Smooth muscle cell of the brain vasculature (primary cell): ENCODE data around the gene BUD31.
A peak's percentile ranks its signal among the peaks of the same experiment; 100 is the strongest.
"Not testable (repeated sequence)": the region's sequence is repeated elsewhere in the genome, so short reads cannot be mapped to it uniquely, and the experiment has no call there.

ENCODE experiments used
- DNase-seq: peaks from one replicate; pipeline ENCODE4 v3.0.0-alpha.2; 2012; ENCODE audit warnings: low read depth, low spot score

Gene BUD31

GRCh38 chr7:99408379-99409191, at the start of gene BUD31, which contains the start of gene PDAP1:
TSS of gene BUD31 (plus strand) at chr7:99408969. CDS start at chr7:99411093, 2,124 bp downstream.
TSS of gene PDAP1 (minus strand) at chr7:99408597. CDS start at chr7:99408548, 49 bp downstream.
- DNase-seq: peak; percentile 90

DNA sequence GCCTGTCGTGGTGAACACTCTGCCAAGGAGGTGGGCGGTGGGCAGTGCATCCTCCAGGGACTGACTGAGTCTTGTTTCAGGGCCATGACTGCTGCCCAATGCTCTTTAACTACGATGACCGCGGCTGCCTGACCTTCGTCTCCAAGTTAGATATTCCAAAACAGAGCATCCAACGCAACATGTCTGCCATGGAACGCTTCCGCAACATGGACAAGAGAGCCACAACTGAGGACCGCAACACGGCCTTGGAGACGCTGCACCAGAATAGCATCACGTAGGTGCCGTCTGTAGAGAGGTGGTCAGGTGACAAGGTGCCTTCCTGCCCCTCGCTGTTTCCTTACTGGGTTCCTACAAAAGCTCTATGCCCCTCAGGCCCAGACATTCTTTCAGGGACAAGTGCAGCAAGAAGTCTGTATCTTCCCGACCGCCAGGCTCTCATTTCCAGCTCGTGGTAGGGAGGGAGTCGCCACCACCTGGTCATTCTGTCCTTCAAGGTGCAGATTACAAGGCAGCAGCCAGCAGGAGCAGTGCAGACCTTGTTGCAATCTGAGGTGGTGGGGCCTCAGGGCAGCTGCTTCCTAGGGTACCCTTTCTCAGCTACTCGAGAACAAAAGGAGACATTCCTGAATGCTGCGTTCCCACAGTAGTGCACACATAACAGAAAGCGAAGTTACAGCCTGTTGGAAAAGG, 49.2 kb upstream of the BUD31 start:
- no peak for DNase-seq

GRCh38 chr7:99362801-99363200, 46.0 kb upstream of the BUD31 start:
- DNase-seq: no peak

DNA sequence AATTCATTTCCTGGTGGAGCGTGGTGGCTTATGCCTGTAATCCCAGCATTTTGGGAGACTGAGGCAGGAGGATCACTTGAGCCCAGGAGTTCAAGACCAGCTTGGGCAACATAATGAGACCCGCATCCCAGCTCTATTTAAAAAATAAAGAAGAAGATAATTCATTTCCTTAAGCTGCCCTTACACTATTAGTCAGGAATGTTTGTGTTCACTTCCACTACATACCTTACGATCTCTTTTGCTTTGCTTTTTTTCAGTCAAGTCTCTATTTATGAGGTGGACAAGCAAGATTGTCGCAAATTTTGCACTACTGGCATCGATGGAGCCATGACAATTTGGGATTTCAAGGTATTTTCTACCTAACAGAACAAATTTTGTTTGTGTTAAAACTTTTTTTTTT, 45.5 kb upstream of the BUD31 start:
- no peak for DNase-seq

- no peak for DNase-seq
Measured at GRCh38 chr7:99365318-99366141, 43.2 kb upstream of the BUD31 start.

- DNase-seq: no peak
Measured at GRCh38 chr7:99366646-99367045, 42.1 kb upstream of the BUD31 start.

GRCh38 chr7:99368750-99369389, 39.9 kb upstream of the BUD31 start:
- no peak for DNase-seq

- no peak for DNase-seq
Measured at GRCh38 chr7:99369767-99370391, 38.9 kb upstream of the BUD31 start.

- DNase-seq: no peak
Measured at GRCh38 chr7:99371376-99371920, 37.3 kb upstream of the BUD31 start.

GRCh38 chr7:99372275-99373090, 36.3 kb upstream of the BUD31 start:
- no peak for DNase-seq

GRCh38 chr7:99373091-99374066, 35.4 kb upstream of the BUD31 start:
- DNase-seq: no peak

- DNase-seq: no peak
Measured at GRCh38 chr7:99374111-99375064, 34.4 kb upstream of the BUD31 start, which contains the start of gene ARPC1B. TSS of gene ARPC1B (plus strand) at chr7:99374730. CDS start at chr7:99385715, 10,985 bp downstream.

- DNase-seq: no peak
Measured at GRCh38 chr7:99375070-99375807, 33.5 kb upstream of the BUD31 start.

DNA sequence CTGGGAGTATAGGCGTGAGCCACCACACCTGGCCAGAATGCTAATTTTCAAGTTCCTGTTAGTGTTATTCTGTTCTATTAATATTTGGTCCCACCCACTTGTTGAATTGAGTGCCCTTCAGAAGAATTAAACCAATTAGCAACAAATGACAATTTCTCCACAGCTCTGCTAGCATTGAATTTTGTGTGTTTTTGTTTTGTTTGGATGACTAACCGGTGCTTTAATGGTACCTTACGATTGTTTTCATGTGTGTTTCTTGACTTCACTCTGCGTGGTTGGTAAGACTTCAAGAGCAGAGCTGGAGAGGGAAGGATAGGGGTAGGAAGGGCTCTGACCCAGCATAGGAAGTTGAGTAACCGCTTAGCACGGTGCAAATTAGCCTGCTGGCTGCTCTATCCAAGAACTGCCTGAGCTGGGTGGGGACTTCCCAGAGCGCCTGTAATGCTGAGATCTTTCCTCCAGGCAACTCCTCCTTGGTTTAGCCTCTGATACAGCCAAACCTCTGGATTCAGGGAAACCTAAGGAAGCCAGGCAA, 29.7 kb upstream of the BUD31 start:
- DNase-seq: peak; percentile 41

- DNase-seq: not testable (repeated sequence)
Measured at GRCh38 chr7:99379693-99380031, 29.1 kb upstream of the BUD31 start.

DNA sequence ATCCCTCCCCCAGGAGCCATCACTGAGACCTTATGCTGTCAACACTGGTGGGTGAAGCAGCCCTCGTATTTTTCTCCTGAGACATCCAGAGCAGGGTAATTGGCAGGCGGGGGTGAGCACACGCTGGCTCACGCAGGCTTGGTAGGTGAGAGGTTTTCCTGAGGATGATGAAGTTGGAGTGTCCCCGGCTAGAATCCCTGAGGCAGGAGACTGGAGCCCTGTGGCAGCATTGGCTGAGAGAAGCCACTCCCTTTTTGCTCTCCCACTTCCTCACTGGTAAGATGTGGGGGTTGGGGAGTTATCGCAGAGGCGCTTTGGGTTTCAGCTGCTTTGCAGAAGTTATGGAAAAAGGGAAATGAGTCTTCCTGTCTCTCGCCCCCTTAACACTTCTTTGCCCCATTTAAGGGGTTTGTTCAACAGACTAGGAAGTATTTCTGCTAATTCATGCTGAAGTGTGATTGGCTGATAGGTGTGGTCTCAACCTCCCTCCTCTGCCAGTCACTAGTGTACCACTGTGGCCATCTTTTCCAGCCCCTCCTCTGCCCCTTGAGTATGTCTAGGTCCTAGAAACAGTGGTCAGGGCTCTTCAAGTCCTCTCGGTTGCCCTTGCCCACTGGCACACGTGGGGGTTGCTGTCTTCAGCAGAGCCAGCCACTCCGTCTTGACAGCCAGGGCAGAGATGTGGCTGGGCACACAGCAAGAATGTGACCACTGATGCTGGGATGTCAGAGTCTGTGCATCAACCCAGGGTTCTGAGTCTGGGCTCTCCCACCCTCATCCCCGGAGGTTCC, 28.5 kb upstream of the BUD31 start:
- no peak for DNase-seq
